Mesendoderm (in vitro differentiated cells): ENCODE data around the gene ANKRD65.

Source experiments
- DNase-seq: peaks from one replicate; pipeline ENCODE4 v3.0.0; 2013
- H2AK5ac ChIP-seq: 2 replicates; pipeline ENCODE4 v1.6.1; 2013; ENCODE audit warnings: low read length, inconsistent platforms
- H2BK120ac ChIP-seq: 2 replicates; pipeline ENCODE4 v1.6.1; 2013; ENCODE audit warnings: low read depth, mild to moderate bottlenecking, low read length, moderate library complexity, mixed read lengths
- H2BK15ac ChIP-seq: replicated peaks from 2 replicates; pipeline ENCODE4 v1.6.1; 2013; ENCODE audit warnings: low read depth, mild to moderate bottlenecking, moderate library complexity
- H2BK5ac ChIP-seq: 2 replicates; pipeline ENCODE4 v1.6.1; 2013; ENCODE audit warnings: low read length, inconsistent platforms
- H3K18ac ChIP-seq: 2 replicates; pipeline ENCODE4 v1.6.1; 2013; ENCODE audit warnings: mild to moderate bottlenecking, low read length, mixed read lengths
- H3K23ac ChIP-seq: one replicate; pipeline ENCODE4 v1.6.1; 2013; ENCODE audit warnings: low read length
- H3K27ac ChIP-seq: 2 replicates; pipeline ENCODE4 v1.5.1; 2013; ENCODE audit warnings: low read depth, mild to moderate bottlenecking, inconsistent platforms, low read length, moderate library complexity
- H3K27me3 ChIP-seq: 2 replicates; pipeline ENCODE4 v1.6.1; 2013; ENCODE audit warnings: low read length, control low read depth, mild to moderate bottlenecking, inconsistent platforms; ENCODE audit not compliant: insufficient read depth, poor library complexity
- H3K36me3 ChIP-seq: 2 replicates; pipeline ENCODE4 v1.6.1; 2013; ENCODE audit warnings: low read length, inconsistent platforms; ENCODE audit not compliant: control insufficient read depth, insufficient read depth
- H3K4ac ChIP-seq: one replicate; pipeline ENCODE4 v1.6.1; 2013; ENCODE audit warnings: low read depth, mild to moderate bottlenecking, low read length, moderate library complexity
- H3K4me1 ChIP-seq: 2 replicates; pipeline ENCODE4 v1.6.1; 2013; ENCODE audit warnings: low read depth, low read length, inconsistent platforms; ENCODE audit not compliant: control insufficient read depth
- H3K4me2 ChIP-seq: 2 replicates; pipeline ENCODE4 v1.6.1; 2013; ENCODE audit warnings: low read length
- H3K4me3 ChIP-seq: 2 replicates; pipeline ENCODE4 v1.5.1; 2013; ENCODE audit warnings: mild to moderate bottlenecking, low read length
- H3K56ac ChIP-seq: one replicate; pipeline ENCODE4 v1.6.1; 2013; ENCODE audit warnings: low read length
- H3K79me1 ChIP-seq: 2 replicates; pipeline ENCODE4 v1.6.1; 2013; ENCODE audit warnings: low read length, inconsistent platforms
- H3K79me2 ChIP-seq: 2 replicates; pipeline ENCODE4 v1.6.1; 2013; ENCODE audit warnings: mild to moderate bottlenecking, low read length; ENCODE audit not compliant: control insufficient read depth, insufficient read depth
- H3K9ac ChIP-seq: 2 replicates; pipeline ENCODE4 v1.6.1; 2013; ENCODE audit warnings: low read length, inconsistent platforms
- H4K5ac ChIP-seq: one replicate; pipeline ENCODE4 v1.6.1; 2013; ENCODE audit warnings: low read length
- H4K8ac ChIP-seq: one replicate; pipeline ENCODE4 v1.6.1; 2013; ENCODE audit warnings: low read depth, mild to moderate bottlenecking, control low read depth, low read length, moderate library complexity
- WGBS: extraction: QIAGEN DNeasy Blood & Tissue Kit; methylation state at CpG from one replicate; pipeline ENCODE4 v1.1.7; 2013; ENCODE audit warnings: low lambda C conversion rate, missing lambda C conversion rate; ENCODE audit not compliant: insufficient coverage; ENCODE audit errors: extremely low coverage; 5-methylcytosine and 5-hydroxymethylcytosine counted together

ANKRD65 gene

DNA sequence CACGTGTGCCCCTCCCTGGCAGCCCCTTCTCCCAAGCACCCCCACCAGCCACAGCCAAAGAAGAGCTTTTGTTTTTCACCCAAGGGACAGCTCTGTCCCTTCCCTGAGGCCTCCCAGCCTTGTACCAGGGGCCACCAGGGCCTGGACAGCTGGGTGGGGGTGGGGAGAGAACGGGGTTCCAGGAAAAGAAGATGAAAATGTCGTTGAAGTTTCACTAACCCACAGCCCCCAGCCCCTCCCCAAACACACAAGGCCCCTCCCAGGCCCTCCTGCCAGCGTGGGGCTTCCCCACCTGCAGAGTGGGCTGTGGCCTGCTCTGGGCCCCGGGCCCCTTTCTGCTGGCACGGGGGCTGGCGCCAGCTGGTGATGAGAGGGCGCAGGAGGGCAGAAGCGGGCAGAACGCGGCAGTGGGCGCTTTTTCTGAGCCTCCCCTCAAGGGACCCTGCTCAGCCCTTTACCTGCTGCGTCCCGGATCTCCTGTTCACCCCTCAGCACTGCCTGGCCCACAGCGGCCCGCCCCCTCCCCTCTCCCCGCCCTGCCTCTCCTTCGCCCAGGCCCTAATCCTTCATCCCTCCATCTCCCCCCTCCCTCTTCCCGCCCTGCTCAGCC, 5.5 kb upstream of the ANKRD65 start:
- H3K4me3 ChIP-seq = no peak overlapping the region

GRCh38 chr1:1425753-1426495, 4.8 kb upstream of the ANKRD65 start:
- Histone ChIP-seq H3K9ac (peak overlapping the region; percentile 49), H3K4ac (peak overlapping the region; percentile 84), H3K4me2 (peak overlapping the region; percentile 5), H3K56ac (peak overlapping the region; percentile 63), H4K8ac (no peak overlapping the region), H3K79me2 (no peaks in the 10 kb centered on the region), H2BK120ac (no peak overlapping the region), H3K27me3 (no peaks in the 10 kb centered on the region), H4K5ac (no peak overlapping the region), H3K4me3 (no peak overlapping the region), H3K79me1 (no peaks in the 10 kb centered on the region), H3K36me3 (no peaks in the 10 kb centered on the region), H3K23ac (no peak overlapping the region), H2BK5ac (peak overlapping the region; percentile 72), H2BK15ac (no peak overlapping the region), H2AK5ac (peak overlapping the region; percentile 89), H3K27ac (no peak overlapping the region), H3K18ac (peak overlapping the region; percentile 89), H3K4me1 (peaks cover 5% of the 10 kb centered on the region)
- DNase-seq = peak; percentile 69
- no CpG with 5 or more reads among the region's 33 CpGs for WGBS

More for the DNA sequence above, 5.5 kb upstream of the ANKRD65 start:
- Histone ChIP-seq H2AK5ac (no peak overlapping the region), H3K79me2 (no peaks in the 10 kb centered on the region), H3K9ac (peak overlapping the region; percentile 49), H3K79me1 (no peaks in the 10 kb centered on the region), H3K36me3 (no peaks in the 10 kb centered on the region), H3K18ac (peak overlapping the region; percentile 89), H3K23ac (no peak overlapping the region), H4K5ac (no peak overlapping the region), H3K27me3 (no peaks in the 10 kb centered on the region), H3K27ac (no peak overlapping the region), H3K4me1 (peaks cover 8% of the 10 kb centered on the region), H3K4ac (peak overlapping the region; percentile 84), H4K8ac (no peak overlapping the region), H2BK15ac (no peak overlapping the region), H3K56ac (peak overlapping the region; percentile 63), H2BK5ac (no peak overlapping the region), H2BK120ac (no peak overlapping the region), H3K4me2 (no peak overlapping the region)
- peak; percentile 72 for DNase-seq
- no CpG with 5 or more reads among the region's 19 CpGs for WGBS

- Histone ChIP-seq H3K79me1 (no peaks in the 10 kb centered on the region), H3K79me2 (no peaks in the 10 kb centered on the region), H3K18ac (no peak overlapping the region), H3K27ac (no peak overlapping the region), H3K4ac (no peak overlapping the region), H3K23ac (no peak overlapping the region), H4K8ac (no peak overlapping the region), H3K4me1 (peaks cover 5% of the 10 kb centered on the region), H3K4me3 (no peak overlapping the region), H4K5ac (no peak overlapping the region), H2BK120ac (no peak overlapping the region), H3K4me2 (no peak overlapping the region), H2AK5ac (no peak overlapping the region), H3K9ac (no peak overlapping the region), H2BK15ac (no peak overlapping the region), H3K36me3 (no peaks in the 10 kb centered on the region), H2BK5ac (no peak overlapping the region), H3K56ac (peak overlapping the region; percentile 39), H3K27me3 (no peaks in the 10 kb centered on the region)
- no CpG with 5 or more reads among the region's 12 CpGs for WGBS
- no peak for DNase-seq
Measured at GRCh38 chr1:1425426-1425752, 4.3 kb upstream of the ANKRD65 start.

GRCh38 chr1:1424707-1425106, 3.6 kb upstream of the ANKRD65 start:
- H2AK5ac ChIP-seq = no peak overlapping the region
- H2BK15ac ChIP-seq = no peak overlapping the region
- DNase-seq = no peak
- no peak overlapping the region for H2BK5ac ChIP-seq
- no peak overlapping the region for H4K5ac ChIP-seq
- H3K56ac ChIP-seq = no peak overlapping the region
- no peak overlapping the region for H3K18ac ChIP-seq
- WGBS = no CpG with 5 or more reads among the region's 15 CpGs
- H3K23ac ChIP-seq = no peak overlapping the region
- H3K4me2 ChIP-seq = no peak overlapping the region
- H3K4me1 ChIP-seq = peaks cover 5% of the 10 kb centered on the region
- no peak overlapping the region for H3K4ac ChIP-seq
- no peak overlapping the region for H2BK120ac ChIP-seq
- H3K4me3 ChIP-seq = no peak overlapping the region
- no peak overlapping the region for H3K9ac ChIP-seq
- H3K36me3 ChIP-seq = no peaks in the 10 kb centered on the region
- H4K8ac ChIP-seq = no peak overlapping the region
- H3K79me2 ChIP-seq = no peaks in the 10 kb centered on the region
- H3K79me1 ChIP-seq = no peaks in the 10 kb centered on the region
- H3K27ac ChIP-seq = no peak overlapping the region
- no peaks in the 10 kb centered on the region for H3K27me3 ChIP-seq

- no peak overlapping the region for H2BK120ac ChIP-seq
- H3K56ac ChIP-seq = peak overlapping the region; percentile 56
- no peaks in the 10 kb centered on the region for H3K79me2 ChIP-seq
- no peak overlapping the region for H2AK5ac ChIP-seq
- H3K27ac ChIP-seq = no peak overlapping the region
- H3K18ac ChIP-seq = no peak overlapping the region
- no peaks in the 10 kb centered on the region for H3K36me3 ChIP-seq
- no peak for DNase-seq
- H3K79me1 ChIP-seq = no peaks in the 10 kb centered on the region
- no peak overlapping the region for H3K4me3 ChIP-seq
- no peak overlapping the region for H3K4me2 ChIP-seq
- H3K27me3 ChIP-seq = no peaks in the 10 kb centered on the region
- H4K5ac ChIP-seq = no peak overlapping the region
- H3K4me1 ChIP-seq = peaks cover 5% of the 10 kb centered on the region
- WGBS = no CpG with 5 or more reads among the region's 7 CpGs
- no peak overlapping the region for H4K8ac ChIP-seq
- no peak overlapping the region for H3K9ac ChIP-seq
- H2BK5ac ChIP-seq = no peak overlapping the region
- no peak overlapping the region for H3K23ac ChIP-seq
- H3K4ac ChIP-seq = no peak overlapping the region
- H2BK15ac ChIP-seq = no peak overlapping the region
Measured at GRCh38 chr1:1423245-1423597, 2.1 kb upstream of the ANKRD65 start.
